Measurements from ENCODE around the gene SGK1.
"Not testable (repeated sequence)": the region's sequence is repeated elsewhere in the genome, so short reads cannot be mapped to it uniquely, and the experiment has no call there.

Gene SGK1

GRCh38 chr6:134331256-134331655 is 13.3 kb upstream of the SGK1 start:
- Histone ChIP-seq H3K9me3 (ENCODE audit: insufficient read depth, low read length) (no peaks in the 10 kb centered on the region), H3K4me1 (ENCODE audit: low read length) (peaks cover 7% of the 10 kb centered on the region), H3K4me2 (ENCODE audit: low read length) (no peak overlapping the region), H3K27ac (ENCODE audit: low read length) (no peak overlapping the region), H2AFZ (ENCODE audit: low read depth, low read length) (peak overlapping the region; percentile 54; the same call in 1 of the 2 replicates), H4K20me1 (ENCODE audit: insufficient read depth, low read length) (no peaks in the 10 kb centered on the region), H3K4me3 (ENCODE audit: low read length) (no peak overlapping the region), H3K27me3 (ENCODE audit: low read depth, low read length) (no peaks in the 10 kb centered on the region), H3K36me3 (replicated peaks; ENCODE audit: low read depth, low read length) (no peaks in the 10 kb centered on the region), H3K79me2 (ENCODE audit: low read length) (no peaks in the 10 kb centered on the region), H3K9ac (ENCODE audit: low read length) (no peak overlapping the region)
- TF ChIP-seq EZH2phosphoT487 (IDR thresholded peaks at IDR 0.05; ENCODE audit: low read depth) = no peak
- TF ChIP-seq CTCF (IDR thresholded peaks at IDR 0.05; ENCODE audit: low read depth, low read length) = no peak

GRCh38 chr6:134330555-134330954 is 12.6 kb upstream of the SGK1 start:
- Histone ChIP-seq H3K9me3 (ENCODE audit: insufficient read depth, low read length) (no peaks in the 10 kb centered on the region), H4K20me1 (ENCODE audit: insufficient read depth, low read length) (no peaks in the 10 kb centered on the region), H3K4me1 (ENCODE audit: low read length) (peaks cover 7% of the 10 kb centered on the region), H3K4me3 (ENCODE audit: low read length) (no peak overlapping the region), H2AFZ (ENCODE audit: low read depth, low read length) (no peak overlapping the region), H3K27ac (ENCODE audit: low read length) (no peak overlapping the region), H3K4me2 (ENCODE audit: low read length) (no peak overlapping the region), H3K36me3 (replicated peaks; ENCODE audit: low read depth, low read length) (no peaks in the 10 kb centered on the region), H3K9ac (ENCODE audit: low read length) (no peak overlapping the region), H3K27me3 (ENCODE audit: low read depth, low read length) (no peaks in the 10 kb centered on the region), H3K79me2 (ENCODE audit: low read length) (no peaks in the 10 kb centered on the region)
- TF ChIP-seq EZH2phosphoT487 (IDR thresholded peaks at IDR 0.05; ENCODE audit: low read depth) (no peak), CTCF (IDR thresholded peaks at IDR 0.05; ENCODE audit: low read depth, low read length) (no peak)

- TF ChIP-seq CTCF (IDR thresholded peaks at IDR 0.05; ENCODE audit: low read depth, low read length) (no peak), EZH2phosphoT487 (IDR thresholded peaks at IDR 0.05; ENCODE audit: low read depth) (no peak)
- H3K36me3 ChIP-seq (replicated peaks; ENCODE audit: low read depth, low read length) = no peaks in the 10 kb centered on the region
- no peak overlapping the region for H3K4me2 ChIP-seq (ENCODE audit: low read length)
- H3K27me3 ChIP-seq (ENCODE audit: low read depth, low read length) = no peaks in the 10 kb centered on the region
- no peak overlapping the region for H3K4me3 ChIP-seq (ENCODE audit: low read length)
- no peak overlapping the region for H3K27ac ChIP-seq (ENCODE audit: low read length)
- H3K4me1 ChIP-seq (ENCODE audit: low read length) = peaks cover 7% of the 10 kb centered on the region
- H3K9me3 ChIP-seq (ENCODE audit: insufficient read depth, low read length) = no peaks in the 10 kb centered on the region
- H3K9ac ChIP-seq (ENCODE audit: low read length) = no peak overlapping the region
- H4K20me1 ChIP-seq (ENCODE audit: insufficient read depth, low read length) = no peaks in the 10 kb centered on the region
- H3K79me2 ChIP-seq (ENCODE audit: low read length) = no peaks in the 10 kb centered on the region
- H2AFZ ChIP-seq (ENCODE audit: low read depth, low read length) = no peak overlapping the region
These were observed 10.9 kb upstream of the SGK1 start for GRCh38 chr6:134328792-134329191.

GRCh38 chr6:134328138-134328537 is 10.2 kb upstream of the SGK1 start:
- H3K4me3 ChIP-seq (ENCODE audit: low read length) = no peak overlapping the region
- H3K4me1 ChIP-seq (ENCODE audit: low read length) = peaks cover 7% of the 10 kb centered on the region
- no peak overlapping the region for H2AFZ ChIP-seq (ENCODE audit: low read depth, low read length)
- H3K79me2 ChIP-seq (ENCODE audit: low read length) = no peaks in the 10 kb centered on the region
- H3K9me3 ChIP-seq (ENCODE audit: insufficient read depth, low read length) = no peaks in the 10 kb centered on the region
- H3K27me3 ChIP-seq (ENCODE audit: low read depth, low read length) = no peaks in the 10 kb centered on the region
- H3K4me2 ChIP-seq (ENCODE audit: low read length) = no peak overlapping the region
- H4K20me1 ChIP-seq (ENCODE audit: insufficient read depth, low read length) = no peaks in the 10 kb centered on the region
- H3K9ac ChIP-seq (ENCODE audit: low read length) = no peak overlapping the region
- no peak overlapping the region for H3K27ac ChIP-seq (ENCODE audit: low read length)
- TF ChIP-seq CTCF (IDR thresholded peaks at IDR 0.05; ENCODE audit: low read depth, low read length) (no peak), EZH2phosphoT487 (IDR thresholded peaks at IDR 0.05; ENCODE audit: low read depth) (no peak)
- H3K36me3 ChIP-seq (replicated peaks; ENCODE audit: low read depth, low read length) = no peaks in the 10 kb centered on the region

- not testable (repeated sequence) for H3K4me3 ChIP-seq (ENCODE audit: low read length); H3K9ac ChIP-seq (ENCODE audit: low read length); H2AFZ ChIP-seq (ENCODE audit: low read depth, low read length); H3K9me3 ChIP-seq (ENCODE audit: insufficient read depth, low read length); H3K4me2 ChIP-seq (ENCODE audit: low read length); H3K36me3 ChIP-seq (replicated peaks; ENCODE audit: low read depth, low read length); H3K4me1 ChIP-seq (ENCODE audit: low read length); H4K20me1 ChIP-seq (ENCODE audit: insufficient read depth, low read length); H3K79me2 ChIP-seq (ENCODE audit: low read length); H3K27ac ChIP-seq (ENCODE audit: low read length); H3K27me3 ChIP-seq (ENCODE audit: low read depth, low read length)
These were observed 8.3 kb upstream of the SGK1 start for GRCh38 chr6:134326192-134326591.
